Body of pancreas (tissue), 4 donors: ENCODE results near the gene DOK6. TPM values are rescaled to one million over a fixed set of nuclear protein-coding genes. Genes with fewer than 3 reads are reported as not detected.

Source experiments
- ATAC-seq: fragments of 150-250 bp; one replicate; pipeline ENCODE4 v1.9.1; 2016
- DNase-seq, 4 donors: peaks; one replicate each; pipeline ENCODE4 v3.0.0-alpha.2; 2019
- H3K27ac ChIP-seq, 4 donors: fragments of 200-600 bp; sonication (generic); 1 replicate in 3 of 4; 2 replicates in 1 of 4; pipeline versions ENCODE4 v1.5.1 to v1.6.1; 2016 to 2019; ENCODE audit warnings: mild to moderate bottlenecking in 1 of 4, mixed read lengths in 1 of 4, moderate library complexity in 1 of 4
- H3K27me3 ChIP-seq, 2 donors: fragments of 200-600 bp; sonication (generic); one replicate each; pipeline ENCODE4 v1.6.0; 2016; ENCODE audit warnings: mild to moderate bottlenecking in 1 of 2
- H3K36me3 ChIP-seq, 2 donors: fragments of 200-600 bp; sonication (generic); replicated peaks in 1 of 2; 2 replicates each; pipeline ENCODE4 v1.5.1; 2016; ENCODE audit warnings: low read depth in 2 of 2; ENCODE audit not compliant: insufficient read depth in 1 of 2
- H3K4me1 ChIP-seq: fragments of 200-600 bp; sonication (generic); one replicate; pipeline ENCODE4 v1.6.0; 2016
- H3K4me3 ChIP-seq, 2 donors: fragments of 200-600 bp; sonication (generic); 1 replicate in 1 of 2; 2 replicates in 1 of 2; pipeline ENCODE4 v1.5.1; 2016 to 2019
- H3K9me3 ChIP-seq, 3 donors: fragments of 200-600 bp; sonication (generic); 1 replicate in 2 of 3; 2 replicates in 1 of 3; pipeline ENCODE4 v1.5.1; 2016
- POLR2A ChIP-seq, 3 donors: fragments of 450-650 bp; IDR thresholded peaks; one replicate each; pipeline ENCODE4 v1.6.1; 2016; ENCODE audit warnings: antibody characterized with exemption in 3 of 3, mild to moderate bottlenecking in 2 of 3
- WGBS, 2 donors: methylation state at CpG; one replicate each; pipeline ENCODE4 v1.1.5; 2017; 5-methylcytosine and 5-hydroxymethylcytosine counted together
- intact Hi-C: fragments of 100-400 bp; cut with DNase I; formaldehyde crosslinking; loops from one replicate; pipeline ENCODE4 v1.15.1; 2023
- total RNA-seq, 2 donors: library from RNA; depleted of rRNA; stranded (reverse); fragments of >200 nt; gene quantifications; one replicate each; pipeline ENCODE4 v1.1.0, GENCODE V29; 2016
- TF ChIP-seq, protein P1 (sequence below), 7 experiments: fragments of 450-650 bp in 4 of 7; fragments of 200-600 bp in 3 of 7; sonication (generic) in 3 of 7; IDR thresholded peaks; one replicate each; pipeline ENCODE4 v1.5.1; 2016 to 2019; ENCODE audit warnings: antibody characterized with exemption in 7 of 7

The DOK6 gene
- total RNA-seq, 2 donors from 2014 or later, result under 0.01 to 0.66 TPM

- Histone ChIP-seq H3K36me3 (no peaks in the 10 kb centered on the region), H3K9me3 (no peaks in the 10 kb centered on the region), H3K27ac (no peak overlapping the region), H3K4me1 (no peaks in the 10 kb centered on the region), H3K27me3 (no peaks in the 10 kb centered on the region), H3K4me3 (no peak overlapping the region)
- TF ChIP-seq, protein P1, sequence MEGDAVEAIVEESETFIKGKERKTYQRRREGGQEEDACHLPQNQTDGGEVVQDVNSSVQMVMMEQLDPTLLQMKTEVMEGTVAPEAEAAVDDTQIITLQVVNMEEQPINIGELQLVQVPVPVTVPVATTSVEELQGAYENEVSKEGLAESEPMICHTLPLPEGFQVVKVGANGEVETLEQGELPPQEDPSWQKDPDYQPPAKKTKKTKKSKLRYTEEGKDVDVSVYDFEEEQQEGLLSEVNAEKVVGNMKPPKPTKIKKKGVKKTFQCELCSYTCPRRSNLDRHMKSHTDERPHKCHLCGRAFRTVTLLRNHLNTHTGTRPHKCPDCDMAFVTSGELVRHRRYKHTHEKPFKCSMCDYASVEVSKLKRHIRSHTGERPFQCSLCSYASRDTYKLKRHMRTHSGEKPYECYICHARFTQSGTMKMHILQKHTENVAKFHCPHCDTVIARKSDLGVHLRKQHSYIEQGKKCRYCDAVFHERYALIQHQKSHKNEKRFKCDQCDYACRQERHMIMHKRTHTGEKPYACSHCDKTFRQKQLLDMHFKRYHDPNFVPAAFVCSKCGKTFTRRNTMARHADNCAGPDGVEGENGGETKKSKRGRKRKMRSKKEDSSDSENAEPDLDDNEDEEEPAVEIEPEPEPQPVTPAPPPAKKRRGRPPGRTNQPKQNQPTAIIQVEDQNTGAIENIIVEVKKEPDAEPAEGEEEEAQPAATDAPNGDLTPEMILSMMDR (IDR thresholded peaks at IDR 0.05), result no peak
- no peak for TF ChIP-seq POLR2A (IDR thresholded peaks at IDR 0.05)
- no peak for ATAC-seq
- DNase-seq, result no peak
- intact Hi-C loops, result no loop called here
Observed at GRCh38 chr18:69777248-69777647, 376.6 kb downstream of the DOK6 start.

DNA sequence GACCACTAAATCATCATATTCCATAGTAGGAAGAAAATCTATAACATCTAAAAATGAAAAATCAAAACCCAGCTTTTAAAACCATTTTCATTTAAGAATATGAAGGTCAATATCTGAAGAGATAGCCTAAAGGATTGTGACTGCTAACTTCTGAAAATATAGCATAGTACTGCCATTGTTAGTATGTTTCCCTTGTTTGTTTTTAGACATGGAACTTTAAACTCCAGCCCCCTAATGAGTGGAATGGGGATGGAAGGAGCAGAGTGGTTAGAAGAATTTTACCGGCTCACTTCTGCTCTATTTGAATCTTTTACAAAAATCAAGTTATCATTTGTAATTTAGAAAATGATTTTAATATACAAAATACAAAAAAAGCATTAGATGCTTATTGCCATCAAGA lies 378.0 kb downstream of the DOK6 start:
- no peak overlapping the region for H3K27ac ChIP-seq
- H3K27me3 ChIP-seq, result no peaks in the 10 kb centered on the region
- TF ChIP-seq, protein P1 (IDR thresholded peaks at IDR 0.05), result no peak
- TF ChIP-seq POLR2A (IDR thresholded peaks at IDR 0.05), result no peak
- intact Hi-C loops, result no loop called here
- DNase-seq (no peak), ATAC-seq (no peak)
- 90 to 94% methylated on average over 1 of the region's 1 CpG for WGBS, 2 donors
- H3K4me1 ChIP-seq, result no peaks in the 10 kb centered on the region
- no peak overlapping the region for H3K4me3 ChIP-seq
- no peaks in the 10 kb centered on the region for H3K9me3 ChIP-seq
- H3K36me3 ChIP-seq, result no peaks in the 10 kb centered on the region

GRCh38 chr18:69780851-69781250 lies 380.2 kb downstream of the DOK6 start:
- Histone ChIP-seq H3K27me3 (no peaks in the 10 kb centered on the region), H3K27ac (no peak overlapping the region), H3K4me3 (no peak overlapping the region), H3K9me3 (no peaks in the 10 kb centered on the region), H3K4me1 (no peaks in the 10 kb centered on the region), H3K36me3 (no peaks in the 10 kb centered on the region)
- WGBS, 2 donors, result 81 to 84% methylated on average over 3 of the region's 3 CpGs
- DNase-seq (no peak), ATAC-seq (no peak)
- no peak for TF ChIP-seq POLR2A (IDR thresholded peaks at IDR 0.05)
- TF ChIP-seq, protein P1 (IDR thresholded peaks at IDR 0.05), result no peak
- intact Hi-C loops, result no loop called here

- no peak overlapping the region for H3K4me3 ChIP-seq
- no peak overlapping the region for H3K27ac ChIP-seq
- no peaks in the 10 kb centered on the region for H3K27me3 ChIP-seq
- ATAC-seq, result no peak
- WGBS, 2 donors, result 91 to 92% methylated on average over 2 of the region's 2 CpGs
- TF ChIP-seq, protein P1 (IDR thresholded peaks at IDR 0.05), result no peak
- no peak for TF ChIP-seq POLR2A (IDR thresholded peaks at IDR 0.05)
- DNase-seq, result no peak
- intact Hi-C loops, result no loop called here
- H3K4me1 ChIP-seq, result no peaks in the 10 kb centered on the region
- no peaks in the 10 kb centered on the region for H3K9me3 ChIP-seq
- no peaks in the 10 kb centered on the region for H3K36me3 ChIP-seq
Observed at GRCh38 chr18:69784815-69785214, 384.1 kb downstream of the DOK6 start.

GRCh38 chr18:69785466-69785865 lies 384.8 kb downstream of the DOK6 start:
- Histone ChIP-seq H3K27ac (no peak overlapping the region), H3K4me1 (no peaks in the 10 kb centered on the region), H3K9me3 (no peaks in the 10 kb centered on the region), H3K27me3 (no peaks in the 10 kb centered on the region), H3K4me3 (no peak overlapping the region), H3K36me3 (no peaks in the 10 kb centered on the region)
- no peak for TF ChIP-seq POLR2A (IDR thresholded peaks at IDR 0.05)
- TF ChIP-seq, protein P1 (IDR thresholded peaks at IDR 0.05), result no peak
- DNase-seq, result no peak
- WGBS, 2 donors, result 79 to 85% methylated on average over 3 of the region's 3 CpGs
- intact Hi-C loops, result no loop called here
- ATAC-seq, result no peak
